HepG2 (cell line): ENCODE data around the gene PYGO2. TPM values are rescaled to one million over a fixed set of nuclear protein-coding genes. Genes with fewer than 3 reads are reported as not detected.

Source experiments
- EEA1 ChIP-seq: sonication (generic); formaldehyde crosslinking; IDR thresholded peaks from 2 replicates; pipeline ENCODE4 v1.5.1; 2020; ENCODE audit warnings: mild to moderate bottlenecking, missing genetic modification reagents, borderline replicate concordance
- ELF3 ChIP-seq: IDR thresholded peaks from 2 replicates; pipeline ENCODE4 v1.6.1; 2016; ENCODE audit warnings: missing genetic modification reagents, missing compliant biosample characterization
- GABPA ChIP-seq, 2 experiments: IDR thresholded peaks; 2 replicates each; pipeline ENCODE4 v1.6.1; 2011 to 2016; ENCODE audit warnings: low read depth in 2 of 2, low read length in 1 of 2, missing biosample characterization in 1 of 2, missing genetic modification characterization in 1 of 2
- HMG20B ChIP-seq: conservative IDR thresholded peaks from 2 replicates; pipeline ENCODE4 v1.6.1; 2016; ENCODE audit warnings: missing genetic modification reagents, missing compliant biosample characterization
- IRX3 ChIP-seq: sonication (generic); formaldehyde crosslinking; IDR thresholded peaks from 2 replicates; pipeline ENCODE4 v1.8.1; 2023; ENCODE audit warnings: mild to moderate bottlenecking, low read depth, missing genetic modification reagents, borderline replicate concordance
- ISL2 ChIP-seq: sonication (generic); formaldehyde crosslinking; IDR thresholded peaks from 2 replicates; pipeline ENCODE4 v1.5.0; 2020; ENCODE audit warnings: missing genetic modification reagents
- JUN ChIP-seq: sonication (generic); formaldehyde crosslinking; IDR thresholded peaks from 2 replicates; pipeline ENCODE4 v1.4.0; 2020; ENCODE audit warnings: mild to moderate bottlenecking, missing genetic modification reagents
- NAIF1 ChIP-seq: sonication (generic); formaldehyde crosslinking; IDR thresholded peaks from 2 replicates; pipeline ENCODE4 v1.5.0; 2020; ENCODE audit warnings: mild to moderate bottlenecking, missing genetic modification reagents, borderline replicate concordance
- NCOA5 ChIP-seq: sonication (generic); formaldehyde crosslinking; IDR thresholded peaks from 2 replicates; pipeline ENCODE4 v1.4.0; 2020; ENCODE audit warnings: missing genetic modification reagents
- PRDM15 ChIP-seq: sonication (generic); formaldehyde crosslinking; IDR thresholded peaks from 2 replicates; pipeline ENCODE4 v1.4.0; 2020; ENCODE audit warnings: missing genetic modification reagents
- REXO4 ChIP-seq: sonication (generic); formaldehyde crosslinking; IDR thresholded peaks from 2 replicates; pipeline ENCODE4 v1.8.0; 2022; ENCODE audit warnings: missing genetic modification reagents, mild to moderate bottlenecking, borderline replicate concordance
- SMARCC2 ChIP-seq: fragments of 450-650 bp; IDR thresholded peaks from 2 replicates; pipeline ENCODE4 v1.6.1; 2017; ENCODE audit warnings: antibody characterized with exemption, mild to moderate bottlenecking
- TBP ChIP-seq: sonication (generic); formaldehyde crosslinking; IDR thresholded peaks from 2 replicates; pipeline ENCODE4 v1.5.0; 2020; ENCODE audit warnings: missing genetic modification reagents
- ZNF264 ChIP-seq: sonication (generic); formaldehyde crosslinking; IDR thresholded peaks from 2 replicates; pipeline ENCODE4 v1.4.0; 2020; ENCODE audit warnings: missing genetic modification reagents
- ZNF512 ChIP-seq: sonication (generic); formaldehyde crosslinking; IDR thresholded peaks from 2 replicates; pipeline ENCODE4 v1.4.0; 2020; ENCODE audit warnings: mild to moderate bottlenecking, missing genetic modification reagents
- ZNF616 ChIP-seq: sonication (generic); formaldehyde crosslinking; IDR thresholded peaks from 2 replicates; pipeline ENCODE4 v1.5.0; 2020; ENCODE audit warnings: low read depth, mild to moderate bottlenecking, missing genetic modification reagents
- ZNF746 ChIP-seq: sonication (generic); formaldehyde crosslinking; IDR thresholded peaks from 2 replicates; pipeline ENCODE4 v1.8.0; 2022; ENCODE audit warnings: mild to moderate bottlenecking, missing genetic modification reagents
- ZNF766 ChIP-seq: sonication (generic); formaldehyde crosslinking; IDR thresholded peaks from 2 replicates; pipeline ENCODE4 v1.5.0; 2020; ENCODE audit warnings: missing genetic modification reagents, borderline replicate concordance
- ZNF883 ChIP-seq: sonication (generic); formaldehyde crosslinking; IDR thresholded peaks from 2 replicates; pipeline ENCODE4 v1.5.1; 2020; ENCODE audit warnings: mild to moderate bottlenecking, missing genetic modification reagents; ENCODE audit errors: not compliant biosample characterization
- polyA plus RNA-seq, 8 experiments: library from polyadenylated mRNA; depleted of rRNA in 3 of 8; stranded (reverse) in 7 of 8; unstranded in 1 of 8; fragments of >200 nt; fragmentation: Illumina TruSeq in 4 of 8; extraction: Trizol in 4 of 8; gene quantifications; 2 replicates each; pipeline versions ENCODE4 v1.2.1 to v1.2.3, GENCODE V29; 2011 to 2016; ENCODE audit warnings: low read depth in 4 of 8, missing spikeins in 1 of 8, mixed read lengths in 1 of 8; ENCODE audit not compliant: insufficient read depth in 1 of 8
- total RNA-seq, 5 experiments: library from RNA; depleted of rRNA; stranded (reverse); fragments of >200 nt; fragmentation: Illumina TruSeq; extraction: Trizol; gene quantifications; 2 replicates each; pipeline ENCODE4 v1.2.3, GENCODE V29; 2016; ENCODE audit warnings: low read depth in 1 of 5
- TF ChIP-seq, protein P1 (sequence below): sonication (generic); formaldehyde crosslinking; IDR thresholded peaks from 2 replicates; pipeline ENCODE4 v1.5.0; 2020; ENCODE audit warnings: mild to moderate bottlenecking, missing genetic modification reagents, borderline replicate concordance
- TF ChIP-seq, protein P2 (sequence below): sonication (generic); formaldehyde crosslinking; IDR thresholded peaks from 2 replicates; pipeline ENCODE4 v1.8.1; 2023; ENCODE audit warnings: mild to moderate bottlenecking, missing genetic modification reagents

Gene PYGO2
- total and polyA plus RNA-seq, 2 of the 13 experiments (the other 11 are each of a cell fraction or from before 2014, with no cell fraction given): 20.3 to 21.8 TPM

DNA sequence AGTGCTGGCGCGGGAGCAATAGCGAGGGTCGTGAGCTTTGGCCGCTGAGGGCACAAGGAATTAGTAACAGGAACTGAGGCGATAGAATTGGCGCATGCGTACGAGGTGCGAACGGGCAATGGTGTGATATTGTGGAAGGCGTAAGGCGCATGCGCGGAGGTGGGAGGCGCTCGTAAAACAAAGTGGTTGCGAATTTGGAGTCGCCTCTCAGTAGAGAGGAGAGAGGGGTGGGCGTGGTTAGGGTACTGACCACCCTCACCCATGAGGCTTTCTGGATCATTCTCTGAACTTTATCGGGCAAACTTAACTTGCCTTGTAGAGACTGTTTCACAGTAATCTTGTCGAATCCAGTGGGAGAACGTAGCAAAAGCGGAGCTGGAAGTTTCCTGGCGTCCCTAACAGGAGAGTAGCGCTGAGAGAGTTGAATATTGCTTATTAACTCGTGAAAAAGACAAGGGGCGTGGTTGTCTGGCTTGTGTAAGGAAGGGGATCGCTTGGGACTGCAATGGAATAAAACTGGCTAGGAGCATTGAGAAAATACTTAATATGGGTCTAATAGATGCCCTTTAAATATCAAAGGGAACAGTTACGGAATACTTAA lies 13.3 kb upstream of the PYGO2 start (continued):
- TF ChIP-seq ZNF512 (no peak), HMG20B (CRISPR knock-in tag) (no peak), REXO4 (CRISPR knock-in tag) (0 out of 2 replicates have a peak, but pooled peaks have one; percentile 76), JUN (CRISPR knock-in tag) (no peak), ELF3 (no peak), ZNF766 (CRISPR knock-in tag) (0 out of 2 replicates have a peak, but pooled peaks have one; percentile 14), ZNF746 (CRISPR knock-in tag) (no peak), NAIF1 (CRISPR knock-in tag) (no peak; the same call in 1 of the 2 replicates), EEA1 (no peak), ZNF264 (CRISPR knock-in tag) (0 out of 2 replicates have a peak, but pooled peaks have one; percentile 17), ISL2 (peak; percentile 30; the same call in 1 of the 2 replicates), ZNF616 (CRISPR knock-in tag) (peak; percentile 5; the same call in 1 of the 2 replicates), PRDM15 (CRISPR knock-in tag) (no peak), SMARCC2 (no peak), NCOA5 (CRISPR knock-in tag) (no peak), TBP (CRISPR knock-in tag) (no peak), ZNF883 (peak; percentile 26), IRX3 (CRISPR knock-in tag) (0 out of 2 replicates have a peak, but pooled peaks have one; percentile 9), GABPA (IDR thresholded peaks at IDR 0.05; ENCODE audit: low read depth, low read length) (no peak), GABPA (CRISPR knock-in tag; IDR thresholded peaks at IDR 0.05; ENCODE audit: low read depth) (no peak)
- TF ChIP-seq, protein P1, sequence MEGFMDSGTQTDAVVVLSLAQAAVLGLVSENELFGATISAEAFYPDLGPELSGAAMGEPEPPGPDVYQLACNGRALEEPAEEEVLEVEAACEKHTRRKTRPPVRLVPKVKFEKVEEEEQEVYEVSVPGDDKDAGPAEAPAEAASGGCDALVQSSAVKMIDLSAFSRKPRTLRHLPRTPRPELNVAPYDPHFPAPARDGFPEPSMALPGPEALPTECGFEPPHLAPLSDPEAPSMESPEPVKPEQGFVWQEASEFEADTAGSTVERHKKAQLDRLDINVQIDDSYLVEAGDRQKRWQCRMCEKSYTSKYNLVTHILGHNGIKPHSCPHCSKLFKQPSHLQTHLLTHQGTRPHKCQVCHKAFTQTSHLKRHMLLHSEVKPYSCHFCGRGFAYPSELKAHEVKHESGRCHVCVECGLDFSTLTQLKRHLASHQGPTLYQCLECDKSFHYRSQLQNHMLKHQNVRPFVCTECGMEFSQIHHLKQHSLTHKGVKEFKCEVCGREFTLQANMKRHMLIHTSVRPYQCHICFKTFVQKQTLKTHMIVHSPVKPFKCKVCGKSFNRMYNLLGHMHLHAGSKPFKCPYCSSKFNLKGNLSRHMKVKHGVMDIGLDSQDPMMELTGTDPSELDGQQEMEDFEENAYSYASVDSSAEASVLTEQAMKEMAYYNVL: 0 out of 2 replicates have a peak, but pooled peaks have one; percentile 63
- TF ChIP-seq, protein P2, sequence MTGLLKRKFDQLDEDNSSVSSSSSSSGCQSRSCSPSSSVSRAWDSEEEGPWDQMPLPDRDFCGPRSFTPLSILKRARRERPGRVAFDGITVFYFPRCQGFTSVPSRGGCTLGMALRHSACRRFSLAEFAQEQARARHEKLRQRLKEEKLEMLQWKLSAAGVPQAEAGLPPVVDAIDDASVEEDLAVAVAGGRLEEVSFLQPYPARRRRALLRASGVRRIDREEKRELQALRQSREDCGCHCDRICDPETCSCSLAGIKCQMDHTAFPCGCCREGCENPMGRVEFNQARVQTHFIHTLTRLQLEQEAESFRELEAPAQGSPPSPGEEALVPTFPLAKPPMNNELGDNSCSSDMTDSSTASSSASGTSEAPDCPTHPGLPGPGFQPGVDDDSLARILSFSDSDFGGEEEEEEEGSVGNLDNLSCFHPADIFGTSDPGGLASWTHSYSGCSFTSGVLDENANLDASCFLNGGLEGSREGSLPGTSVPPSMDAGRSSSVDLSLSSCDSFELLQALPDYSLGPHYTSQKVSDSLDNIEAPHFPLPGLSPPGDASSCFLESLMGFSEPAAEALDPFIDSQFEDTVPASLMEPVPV (CRISPR knock-in tag): peak; percentile 13
